Muscle of leg (tissue), 11 donors: ENCODE results near the gene LEKR1. TPM values are rescaled to one million over a fixed set of nuclear protein-coding genes. Genes with fewer than 3 reads are reported as not detected.
"Not testable (repeated sequence)": the region's sequence is repeated elsewhere in the genome, so short reads cannot be mapped to it uniquely, and the experiment has no call there.

ENCODE experiments used
- DNase-seq: peaks from one replicate; pipeline ENCODE4 v3.0.0; 2013
- H3K27ac ChIP-seq: one replicate; pipeline ENCODE4 v1.5.1; 2013; ENCODE audit warnings: mild to moderate bottlenecking, low read length, control low read depth
- H3K27me3 ChIP-seq: one replicate; pipeline ENCODE4 v1.6.1; 2013; ENCODE audit warnings: low read length; ENCODE audit not compliant: control insufficient read depth, insufficient read depth
- H3K36me3 ChIP-seq: one replicate; pipeline ENCODE4 v1.6.1; 2013; ENCODE audit warnings: low read length; ENCODE audit not compliant: control insufficient read depth, insufficient read depth
- H3K4me1 ChIP-seq: one replicate; pipeline ENCODE4 v1.6.1; 2013; ENCODE audit warnings: low read length; ENCODE audit not compliant: control insufficient read depth, insufficient read depth
- H3K4me3 ChIP-seq: one replicate; pipeline ENCODE4 v1.5.1; 2013; ENCODE audit warnings: low read length, control low read depth
- H3K9me3 ChIP-seq: replicated peaks from 2 replicates; pipeline ENCODE4 v1.6.1; 2013; ENCODE audit warnings: low read depth, low read length; ENCODE audit not compliant: control insufficient read depth
- WGBS: methylation state at CpG from one replicate; pipeline ENCODE4 v1.1.5; 2013; ENCODE audit warnings: missing lambda C conversion rate; ENCODE audit not compliant: insufficient coverage; 5-methylcytosine and 5-hydroxymethylcytosine counted together
- polyA plus RNA-seq, 8 donors: library from polyadenylated mRNA; unstranded; fragments of 120-200 nt; gene quantifications; one replicate each; pipeline versions ENCODE4 v1.2.1 to v1.2.3, GENCODE V29; 2013; ENCODE audit warnings: inconsistent platforms in 1 of 8, low replicate concordance in 1 of 8; ENCODE audit not compliant: insufficient read length in 8 of 8, insufficient read depth in 1 of 8
- total RNA-seq: library from RNA; stranded (reverse); fragments of 120-200 nt; gene quantifications from one replicate; pipeline ENCODE4 v1.2.4, GENCODE V29; 2013

Gene LEKR1
- total and polyA plus RNA-seq, 9 donors = 0.15 to 1.5 (median 0.66) TPM

DNA sequence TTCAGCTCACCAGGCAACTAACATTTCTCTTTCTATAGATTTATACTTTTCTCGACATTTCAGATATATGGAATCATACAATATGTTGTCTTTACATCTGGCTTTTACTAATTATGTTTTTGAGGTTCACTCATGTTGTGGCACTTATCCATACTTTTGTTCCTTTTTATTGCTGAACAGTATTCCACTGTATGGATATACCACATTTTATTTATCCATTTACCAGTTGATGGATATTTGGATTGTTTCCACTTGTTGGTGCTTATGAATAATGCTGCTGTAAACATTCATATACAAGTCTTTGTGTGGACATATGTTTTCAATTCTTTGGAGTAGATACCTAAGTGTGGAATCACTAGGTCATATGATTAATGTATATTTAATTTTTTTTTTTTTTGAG, 97.2 kb downstream of the LEKR1 start:
- WGBS = no CpG with 5 or more reads among the region's 1 CpG
- H3K27me3 ChIP-seq = no peaks in the 10 kb centered on the region

DNA sequence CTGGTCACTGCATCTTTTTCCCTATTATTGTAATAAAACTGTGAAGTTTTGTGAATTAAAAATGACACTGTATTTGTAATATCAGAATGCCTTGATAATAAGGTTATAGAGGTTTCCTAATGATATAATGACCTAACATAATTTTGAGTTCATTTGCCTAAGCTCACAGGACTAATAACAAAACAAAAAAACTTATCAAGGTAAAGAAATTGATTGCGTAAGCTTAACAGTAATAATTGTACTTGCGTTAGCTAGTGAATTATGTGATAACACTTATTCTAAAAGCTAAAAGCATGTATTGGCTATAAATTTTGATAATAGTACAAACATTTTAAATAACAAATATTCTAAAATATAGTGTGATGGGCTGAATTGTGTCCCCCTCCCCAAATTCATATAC, 112.6 kb downstream of the LEKR1 start:
- Histone ChIP-seq H3K9me3 (no peaks in the 10 kb centered on the region), H3K36me3 (no peaks in the 10 kb centered on the region), H3K4me3 (no peak overlapping the region), H3K4me1 (no peaks in the 10 kb centered on the region), H3K27ac (no peak overlapping the region), H3K27me3 (no peaks in the 10 kb centered on the region)
- no CpG with 5 or more reads among the region's 2 CpGs for WGBS
- DNase-seq = no peak

More for the DNA sequence above, 97.2 kb downstream of the LEKR1 start:
- Histone ChIP-seq H3K4me1 (no peaks in the 10 kb centered on the region), H3K36me3 (no peaks in the 10 kb centered on the region), H3K9me3 (peaks cover 1% of the 10 kb centered on the region), H3K27ac (no peak overlapping the region), H3K4me3 (no peak overlapping the region)
- no peak for DNase-seq

DNA sequence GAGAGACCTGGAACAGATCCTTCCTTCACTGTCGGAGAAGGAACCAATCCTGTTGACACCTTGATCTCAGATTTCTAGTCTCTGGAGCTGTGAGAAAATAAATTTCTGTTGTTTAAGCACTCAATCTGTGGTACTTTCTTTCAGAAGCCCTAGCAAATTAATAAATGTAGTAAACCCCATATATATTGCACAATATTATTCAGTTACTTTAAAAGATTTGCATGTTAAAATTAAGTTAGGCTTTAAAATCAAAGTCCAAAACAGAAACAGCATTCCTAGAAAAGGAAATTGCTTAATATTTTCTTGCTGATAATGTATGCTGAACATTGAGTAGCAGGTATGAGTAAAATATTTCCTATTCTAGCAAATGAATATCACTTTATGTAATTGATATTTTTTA, 113.2 kb downstream of the LEKR1 start:
- H3K4me1 ChIP-seq = no peaks in the 10 kb centered on the region
- no peaks in the 10 kb centered on the region for H3K36me3 ChIP-seq
- no peaks in the 10 kb centered on the region for H3K9me3 ChIP-seq
- H3K4me3 ChIP-seq = no peak overlapping the region
- no CpG with 5 or more reads among the region's 1 CpG for WGBS
- no peak for DNase-seq
- H3K27ac ChIP-seq = no peak overlapping the region
- no peaks in the 10 kb centered on the region for H3K27me3 ChIP-seq

GRCh38 chr3:156941311-156941710, 115.2 kb downstream of the LEKR1 start:
- Histone ChIP-seq H3K36me3 (no peaks in the 10 kb centered on the region), H3K4me1 (no peaks in the 10 kb centered on the region), H3K9me3 (no peaks in the 10 kb centered on the region), H3K27ac (no peak overlapping the region), H3K27me3 (no peaks in the 10 kb centered on the region), H3K4me3 (no peak overlapping the region)
- 79% methylated on average over 2 of the region's 4 CpGs for WGBS
- no peak for DNase-seq

GRCh38 chr3:156948402-156949210, 122.5 kb downstream of the LEKR1 start:
- no peak for DNase-seq
- Histone ChIP-seq H3K9me3 (no peaks in the 10 kb centered on the region), H3K36me3 (no peaks in the 10 kb centered on the region), H3K4me1 (no peaks in the 10 kb centered on the region), H3K4me3 (no peak overlapping the region), H3K27me3 (no peaks in the 10 kb centered on the region), H3K27ac (no peak overlapping the region)
- no CpG with 5 or more reads among the region's 2 CpGs for WGBS

DNA sequence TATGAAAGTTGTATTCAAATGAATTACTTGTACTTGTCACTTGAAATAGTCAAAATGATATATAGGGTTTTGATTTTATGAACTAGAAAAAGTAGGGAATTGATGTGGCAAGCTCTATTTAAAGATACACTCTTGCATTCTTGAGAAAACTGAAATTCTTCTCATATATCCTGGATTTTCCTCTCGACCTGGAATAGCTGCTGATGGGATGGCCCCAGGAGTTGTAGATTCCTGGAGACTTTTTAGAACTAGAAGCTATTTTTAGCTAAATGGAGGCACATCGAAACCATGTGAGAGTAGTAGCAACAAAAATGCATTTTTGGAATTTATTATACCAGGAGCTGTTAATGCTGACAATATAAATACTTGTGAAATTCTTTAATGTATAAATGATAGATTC, 125.9 kb downstream of the LEKR1 start:
- DNase-seq = no peak
- Histone ChIP-seq H3K4me1 (no peaks in the 10 kb centered on the region), H3K4me3 (no peak overlapping the region), H3K27ac (no peak overlapping the region), H3K36me3 (no peaks in the 10 kb centered on the region), H3K9me3 (no peaks in the 10 kb centered on the region), H3K27me3 (no peaks in the 10 kb centered on the region)
- WGBS = no CpG with 5 or more reads among the region's 2 CpGs

DNA sequence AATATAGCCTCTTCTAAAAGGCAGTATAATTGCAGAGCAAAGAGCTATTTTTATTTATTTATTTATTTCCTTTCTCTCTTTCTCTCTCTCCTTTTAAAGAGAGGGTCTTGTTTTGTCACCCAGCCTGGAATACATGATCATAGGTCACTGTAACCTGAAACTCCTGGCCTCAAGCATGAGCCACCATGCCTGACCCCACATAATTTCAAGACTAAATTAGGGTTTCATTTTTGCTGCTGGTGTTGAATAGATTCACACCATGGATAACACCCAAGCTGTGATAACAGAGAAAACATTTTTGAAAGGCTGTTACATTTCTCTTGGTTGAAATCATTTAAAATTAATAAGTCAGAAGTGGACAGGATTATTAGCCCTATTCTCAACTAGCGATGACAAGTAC, 131.6 kb downstream of the LEKR1 start:
- H3K36me3 ChIP-seq = no peaks in the 10 kb centered on the region
- H3K4me3 ChIP-seq = no peak overlapping the region
- no peaks in the 10 kb centered on the region for H3K9me3 ChIP-seq
- DNase-seq = no peak
- H3K4me1 ChIP-seq = no peaks in the 10 kb centered on the region
- no CpG with 5 or more reads among the region's 1 CpG for WGBS
- no peaks in the 10 kb centered on the region for H3K27me3 ChIP-seq
- H3K27ac ChIP-seq = no peak overlapping the region

DNA sequence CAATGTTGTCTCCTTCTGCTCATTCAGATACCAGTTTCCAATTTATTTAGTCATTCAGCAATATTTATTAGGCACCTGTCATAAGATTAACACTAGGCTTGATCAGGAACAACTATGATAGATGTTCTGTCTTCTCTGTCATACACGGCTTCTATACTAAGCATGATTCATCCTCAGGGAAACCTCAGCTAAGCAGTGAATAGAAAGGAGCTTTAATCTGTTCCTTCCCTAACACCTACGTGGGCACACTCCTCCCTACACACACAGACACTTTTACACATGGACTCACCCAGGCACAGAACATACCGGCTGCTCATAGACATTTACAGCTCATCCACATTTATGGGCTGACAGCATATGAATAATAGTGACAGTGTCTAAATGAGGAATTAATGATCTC, 136.9 kb downstream of the LEKR1 start:
- no peaks in the 10 kb centered on the region for H3K4me1 ChIP-seq
- H3K36me3 ChIP-seq = no peaks in the 10 kb centered on the region
- H3K27me3 ChIP-seq = no peaks in the 10 kb centered on the region
- DNase-seq = no peak
- no peaks in the 10 kb centered on the region for H3K9me3 ChIP-seq
- WGBS = 50% methylated on average over 1 of the region's 3 CpGs
- H3K4me3 ChIP-seq = no peak overlapping the region
- H3K27ac ChIP-seq = no peak overlapping the region

GRCh38 chr3:156964577-156964976, 138.4 kb downstream of the LEKR1 start:
- H3K27ac ChIP-seq = no peak overlapping the region
- WGBS = no CpG with 5 or more reads among the region's 3 CpGs
- H3K4me3 ChIP-seq = no peak overlapping the region

GRCh38 chr3:156966349-156966748, 140.2 kb downstream of the LEKR1 start:
- not testable (repeated sequence) for H3K9me3 ChIP-seq, H3K4me3 ChIP-seq, H3K36me3 ChIP-seq, H3K4me1 ChIP-seq, H3K27me3 ChIP-seq, DNase-seq, H3K27ac ChIP-seq
- 97% methylated on average over 8 of the region's 10 CpGs for WGBS

More at GRCh38 chr3:156964577-156964976, 138.4 kb downstream of the LEKR1 start:
- Histone ChIP-seq H3K36me3 (no peaks in the 10 kb centered on the region), H3K4me1 (no peaks in the 10 kb centered on the region), H3K9me3 (no peaks in the 10 kb centered on the region), H3K27me3 (no peaks in the 10 kb centered on the region)
- no peak for DNase-seq

DNA sequence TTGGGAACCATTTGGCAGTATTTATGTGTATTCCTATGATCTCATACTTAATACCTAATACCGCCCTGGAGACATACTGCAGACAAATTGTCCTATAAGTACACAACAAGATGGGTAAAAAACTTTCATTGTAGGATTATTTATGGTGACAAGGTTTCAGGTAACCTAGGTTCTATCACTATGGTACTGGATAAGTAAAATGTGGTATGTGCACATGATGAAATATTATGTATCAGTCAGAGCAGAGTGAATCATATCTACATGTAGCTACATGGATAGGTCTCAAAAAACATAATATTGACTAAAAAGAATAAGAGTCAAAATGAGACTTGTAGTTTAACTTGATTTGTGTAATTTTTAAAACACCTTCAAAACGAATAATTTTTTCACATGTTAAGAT, 147.8 kb downstream of the LEKR1 start:
- Histone ChIP-seq H3K36me3 (no peaks in the 10 kb centered on the region), H3K4me1 (no peaks in the 10 kb centered on the region), H3K9me3 (no peaks in the 10 kb centered on the region), H3K4me3 (no peak overlapping the region), H3K27me3 (no peaks in the 10 kb centered on the region), H3K27ac (no peak overlapping the region)
- no CpG with 5 or more reads among the region's 2 CpGs for WGBS
- no peak for DNase-seq
